ENCODE results near the gene LINS1. TPM values are rescaled to one million over a fixed set of nuclear protein-coding genes. Genes with fewer than 3 reads are reported as not detected.

Gene LINS1
- total and polyA plus RNA-seq, 2 experiments from 2014 or later, result 11.7 to 15.4 TPM

- TF ChIP-seq ZNF462 (CRISPR knock-in tag; IDR thresholded peaks at IDR 0.05), result no peak
- no peak for TF ChIP-seq STAT1 (IDR thresholded peaks at IDR 0.05; ENCODE audit: unreplicated experiment)
- TF ChIP-seq CTCF (conservative IDR thresholded peaks at IDR 0.05; ENCODE audit: low read depth in 2 of 2), result no peak
- TF ChIP-seq ZNF331 (CRISPR knock-in tag; IDR thresholded peaks at IDR 0.05; ENCODE audit: low read depth), result no peak
- no peak for TF ChIP-seq ZNF114 (CRISPR knock-in tag; IDR thresholded peaks at IDR 0.05)
- TF ChIP-seq ETS1 (IDR thresholded peaks at IDR 0.05), result no peak
- TF ChIP-seq POLR2AphosphoS5 (IDR thresholded peaks at IDR 0.05; ENCODE audit: low read depth), result no peak
- TF ChIP-seq NANOG (IDR thresholded peaks at IDR 0.05; ENCODE audit: borderline replicate concordance), result no peak
Observed at GRCh38 chr15:100565591-100565990, 36.4 kb downstream of the LINS1 start (continued).
